K562 (cell line): Measurements from ENCODE around the gene AFG1L. TPM values are rescaled to one million over a fixed set of nuclear protein-coding genes. Genes with fewer than 3 reads are reported as not detected.
"Not testable (repeated sequence)": the region's sequence is repeated elsewhere in the genome, so short reads cannot be mapped to it uniquely, and the experiment has no call there.

Source experiments
- ATAC-seq: fragments of 200-7000 bp; cut with Tn5 transposase; 3 replicates; pipeline ENCODE4 v1.9.1; 2020; ENCODE audit warnings: moderate library complexity
- BruUV-seq: library from RNA; stranded (reverse); fragments of 400-500 nt; replicated peaks from 2 replicates; lab custom pipeline; 2021; lab: Mats Ljungman, UMichigan
- CTCF ChIA-PET: fragments of 300-600 bp; formaldehyde crosslinking; extraction: SDS; loops from one replicate; lab custom pipeline; 2021; ENCODE audit warnings: low intra/inter-chr PET ratio; lab: Yijun Ruan, JAX
- POLR2A ChIA-PET: fragments of 300-600, 350-650 bp; sonication (Branson Sonifier 250); formaldehyde crosslinking; extraction: SDS; loops from one replicate; lab custom pipeline; 2021; ENCODE audit warnings: antibody characterized with exemption, inconsistent platforms; lab: Yijun Ruan, JAX
- DNase-seq, 4 experiments: peaks; one replicate each; pipeline versions ENCODE4 v3.0.0 to v3.0.0-alpha.2; 2011 to 2018; ENCODE audit warnings: low spot score in 3 of 4, mixed read lengths in 3 of 4; ENCODE audit errors: extremely low read depth in 1 of 4
- FAIRE-seq: peaks from 2 replicates; lab custom pipeline; 2011; peaks lifted over from hg19 to GRCh38; lab: Jason Lieb, UNC
- H2AFZ ChIP-seq: 2 replicates; pipeline ENCODE4 v1.6.0; 2011; ENCODE audit warnings: low read depth, low read length, control low read depth, inconsistent platforms
- H3K27ac ChIP-seq: fragments of 200-600 bp; 3 replicates; pipeline ENCODE4 v1.8.0; 2011; ENCODE audit warnings: low read depth, mild to moderate bottlenecking, control low read depth, inconsistent platforms, low read length, moderate library complexity, mixed read lengths; ENCODE audit errors: extremely low read depth
- H3K27me3 ChIP-seq, 2 experiments: fragments of 300-600 bp in 1 of 2; 2 replicates in 1 of 2; 3 replicates in 1 of 2; pipeline versions ENCODE4 v1.6.0 to v1.8.0; 2011; ENCODE audit warnings: inconsistent platforms in 2 of 2, low read length in 2 of 2, mild to moderate bottlenecking in 1 of 2, mixed read lengths in 1 of 2, moderate library complexity in 1 of 2; ENCODE audit not compliant: control insufficient read depth in 2 of 2, insufficient read depth in 2 of 2
- H3K36me3 ChIP-seq: fragments of 300-600 bp; 3 replicates; pipeline ENCODE4 v1.8.0; 2011; ENCODE audit warnings: mild to moderate bottlenecking, low read length, inconsistent platforms; ENCODE audit not compliant: control insufficient read depth, insufficient read depth
- H3K4me1 ChIP-seq, 2 experiments: fragments of 200-600 bp in 1 of 2; replicated peaks in 1 of 2; 2 replicates in 1 of 2; 3 replicates in 1 of 2; pipeline versions ENCODE4 v1.5.1 to v1.8.0; 2011; ENCODE audit warnings: inconsistent platforms in 2 of 2, low read length in 2 of 2, mild to moderate bottlenecking in 1 of 2, mixed read lengths in 1 of 2, moderate library complexity in 1 of 2; ENCODE audit not compliant: control insufficient read depth in 2 of 2, insufficient read depth in 2 of 2
- H3K4me2 ChIP-seq: 2 replicates; pipeline ENCODE4 v1.6.1; 2011; ENCODE audit warnings: low read length, control low read depth, inconsistent platforms, mixed read lengths; ENCODE audit not compliant: insufficient read depth
- H3K4me3 ChIP-seq: fragments of 200-600 bp; sonication (generic), shearing (Covaris generic); 2 replicates; pipeline ENCODE4 v1.5.1; 2016; ENCODE audit warnings: control low read depth, inconsistent platforms
- H3K79me2 ChIP-seq: fragments of 200-600 bp; 3 replicates; pipeline ENCODE4 v1.8.0; 2011; ENCODE audit warnings: low read length, inconsistent platforms; ENCODE audit not compliant: control insufficient read depth, insufficient read depth
- H3K9ac ChIP-seq, 2 experiments: 2 replicates each; pipeline versions ENCODE4 v1.6.0 to v1.6.1; 2011; ENCODE audit warnings: low read depth in 2 of 2, low read length in 2 of 2, control low read depth in 1 of 2, inconsistent platforms in 1 of 2, mild to moderate bottlenecking in 1 of 2, mixed read lengths in 1 of 2; ENCODE audit not compliant: insufficient read depth in 1 of 2
- H3K9me1 ChIP-seq: one replicate; pipeline ENCODE4 v1.6.0; 2011; ENCODE audit warnings: inconsistent platforms, mild to moderate bottlenecking, low read length, moderate library complexity; ENCODE audit not compliant: control insufficient read depth, insufficient read depth
- H3K9me3 ChIP-seq: replicated peaks from 2 replicates; pipeline ENCODE4 v1.5.1; 2011; ENCODE audit warnings: low read depth, low read length, inconsistent platforms; ENCODE audit not compliant: control insufficient read depth, insufficient read depth
- H4K20me1 ChIP-seq: replicated peaks from 2 replicates; pipeline ENCODE4 v1.6.1; 2011; ENCODE audit warnings: low read length, inconsistent platforms, mixed read lengths; ENCODE audit not compliant: control insufficient read depth, insufficient read depth
- CTBP1 ChIP-seq: fragments of 450-650 bp; IDR thresholded peaks from 2 replicates; pipeline ENCODE4 v1.6.1; 2016; ENCODE audit warnings: borderline replicate concordance
- MCM7 ChIP-seq, 2 experiments: fragments of 450-650 bp; IDR thresholded peaks; 2 replicates each; pipeline ENCODE4 v1.6.1; 2016 to 2018
- ZNF134 ChIP-seq: fragments of 250-450 bp; sonication (Bioruptor Pico); conservative IDR thresholded peaks from 2 replicates; pipeline ENCODE4 v1.4.0; 2020
- WGBS: fragments of 100-300 bp; shearing (Covaris generic); methylation state at CpG from one replicate; pipeline ENCODE4 v1.1.6; 2016; ENCODE audit warnings: low coverage, mixed read lengths; ENCODE audit not compliant: insufficient coverage; ENCODE audit errors: missing lambda C conversion rate; 5-methylcytosine and 5-hydroxymethylcytosine counted together
- in situ Hi-C: fragments of 300-500 bp; cut with MboI; formaldehyde crosslinking; loops from 4 replicates; pipeline ENCODE4 v1.15.0; 2018; ENCODE audit warnings: inconsistent platforms, mixed read lengths
- intact Hi-C: fragments of 100-400 bp; cut with micrococcal nuclease; formaldehyde crosslinking; loops from 2 replicates; pipeline ENCODE4 v1.14.2; 2022
- polyA plus RNA-seq, 8 experiments: library from polyadenylated mRNA; depleted of rRNA in 4 of 8; stranded (reverse) in 5 of 8; unstranded in 3 of 8; fragments of >200 nt; fragmentation: Nextera tagmentation in 2 of 8; fragmentation: Illumina TruSeq in 1 of 8; extraction: Ambion mirVana in 2 of 8; extraction: Trizol in 1 of 8; gene quantifications; 2 replicates each; pipeline versions ENCODE4 v1.2.1 to v1.2.3, GENCODE V29; 2011 to 2014; ENCODE audit warnings: inconsistent platforms in 1 of 8, missing spikeins in 1 of 8
- total RNA-seq, 7 experiments: library from RNA; depleted of rRNA in 6 of 7; stranded (reverse); fragments of >200 nt in 6 of 7; fragmentation: Illumina TruSeq in 2 of 7; extraction: Trizol in 2 of 7; gene quantifications; 2 replicates each; pipeline versions ENCODE4 v1.2.1 to v1.2.3, GENCODE V29; 2011 to 2021; ENCODE audit warnings: low replicate concordance in 1 of 7
- TF ChIP-seq, protein P1 (sequence below): fragments of 450-650 bp; IDR thresholded peaks from 2 replicates; pipeline ENCODE4 v1.6.1; 2016; ENCODE audit warnings: mild to moderate bottlenecking, moderate library complexity

The AFG1L gene
- total and polyA plus RNA-seq, 9 of the 15 experiments (the other 6 are each of a cell fraction or from before 2014, with no cell fraction given) = 2.2 to 15.5 (median 5.8) TPM

DNA sequence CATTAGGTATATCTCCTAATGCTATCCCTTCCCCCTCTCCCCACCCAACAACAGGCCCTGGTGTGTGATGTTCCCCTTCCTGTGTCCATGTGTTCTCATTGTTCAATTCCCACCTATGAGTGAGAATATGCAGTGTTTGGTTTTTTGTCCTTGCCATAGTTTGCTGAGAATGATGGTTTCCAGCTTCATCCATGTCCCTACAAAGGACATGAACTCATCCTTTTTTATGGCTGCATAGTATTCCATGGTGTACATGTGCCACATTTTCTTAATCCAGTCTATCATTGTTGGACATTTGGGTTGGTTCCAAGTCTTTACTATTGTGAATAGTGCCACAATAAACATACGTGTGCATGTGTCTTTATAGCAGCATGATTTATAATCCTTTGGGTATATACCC, 154.9 kb downstream of the AFG1L start:
- H3K4me3 ChIP-seq, H3K27me3 ChIP-seq, H3K27ac ChIP-seq, H3K79me2 ChIP-seq, H3K4me1 ChIP-seq, BruUV-seq, DNase-seq, H4K20me1 ChIP-seq, in situ Hi-C loops, H3K9me3 ChIP-seq, ATAC-seq, H3K4me2 ChIP-seq, H2AFZ ChIP-seq, intact Hi-C loops, CTCF ChIA-PET, H3K36me3 ChIP-seq, H3K9ac ChIP-seq, H3K9me1 ChIP-seq, FAIRE-seq, POLR2A ChIA-PET: not testable (repeated sequence)
- WGBS = no CpG with 5 or more reads among the region's 1 CpG

- Histone ChIP-seq H3K36me3 (no peaks in the 10 kb centered on the region), H4K20me1 (no peaks in the 10 kb centered on the region), H3K79me2 (no peaks in the 10 kb centered on the region), H3K4me1 (no peaks in the 10 kb centered on the region), H3K27ac (no peak overlapping the region), H3K9me1 (no peaks in the 10 kb centered on the region), H3K9me3 (no peaks in the 10 kb centered on the region), H3K4me2 (no peak overlapping the region), H3K4me3 (no peak overlapping the region), H3K27me3 (no peaks in the 10 kb centered on the region), H2AFZ (no peak overlapping the region), H3K9ac (no peak overlapping the region)
- FAIRE-seq = no peak
- intact Hi-C loops = no loop called here
- 58% methylated on average over 6 of the region's 8 CpGs for WGBS
- no TSS peak for BruUV-seq
- POLR2A ChIA-PET = interaction anchor here (1.1 kb wide), 1 partner anchor 16 kb away, joined by 3 read pairs; no protein-coding TSS in a partner anchor
- CTCF ChIA-PET = no interaction called here
- no peak for DNase-seq
- in situ Hi-C loops = no loop called here
- ATAC-seq = no peak
- TF ChIP-seq ZNF134 (CRISPR knock-in tag) = no peak
- TF ChIP-seq, protein P1, sequence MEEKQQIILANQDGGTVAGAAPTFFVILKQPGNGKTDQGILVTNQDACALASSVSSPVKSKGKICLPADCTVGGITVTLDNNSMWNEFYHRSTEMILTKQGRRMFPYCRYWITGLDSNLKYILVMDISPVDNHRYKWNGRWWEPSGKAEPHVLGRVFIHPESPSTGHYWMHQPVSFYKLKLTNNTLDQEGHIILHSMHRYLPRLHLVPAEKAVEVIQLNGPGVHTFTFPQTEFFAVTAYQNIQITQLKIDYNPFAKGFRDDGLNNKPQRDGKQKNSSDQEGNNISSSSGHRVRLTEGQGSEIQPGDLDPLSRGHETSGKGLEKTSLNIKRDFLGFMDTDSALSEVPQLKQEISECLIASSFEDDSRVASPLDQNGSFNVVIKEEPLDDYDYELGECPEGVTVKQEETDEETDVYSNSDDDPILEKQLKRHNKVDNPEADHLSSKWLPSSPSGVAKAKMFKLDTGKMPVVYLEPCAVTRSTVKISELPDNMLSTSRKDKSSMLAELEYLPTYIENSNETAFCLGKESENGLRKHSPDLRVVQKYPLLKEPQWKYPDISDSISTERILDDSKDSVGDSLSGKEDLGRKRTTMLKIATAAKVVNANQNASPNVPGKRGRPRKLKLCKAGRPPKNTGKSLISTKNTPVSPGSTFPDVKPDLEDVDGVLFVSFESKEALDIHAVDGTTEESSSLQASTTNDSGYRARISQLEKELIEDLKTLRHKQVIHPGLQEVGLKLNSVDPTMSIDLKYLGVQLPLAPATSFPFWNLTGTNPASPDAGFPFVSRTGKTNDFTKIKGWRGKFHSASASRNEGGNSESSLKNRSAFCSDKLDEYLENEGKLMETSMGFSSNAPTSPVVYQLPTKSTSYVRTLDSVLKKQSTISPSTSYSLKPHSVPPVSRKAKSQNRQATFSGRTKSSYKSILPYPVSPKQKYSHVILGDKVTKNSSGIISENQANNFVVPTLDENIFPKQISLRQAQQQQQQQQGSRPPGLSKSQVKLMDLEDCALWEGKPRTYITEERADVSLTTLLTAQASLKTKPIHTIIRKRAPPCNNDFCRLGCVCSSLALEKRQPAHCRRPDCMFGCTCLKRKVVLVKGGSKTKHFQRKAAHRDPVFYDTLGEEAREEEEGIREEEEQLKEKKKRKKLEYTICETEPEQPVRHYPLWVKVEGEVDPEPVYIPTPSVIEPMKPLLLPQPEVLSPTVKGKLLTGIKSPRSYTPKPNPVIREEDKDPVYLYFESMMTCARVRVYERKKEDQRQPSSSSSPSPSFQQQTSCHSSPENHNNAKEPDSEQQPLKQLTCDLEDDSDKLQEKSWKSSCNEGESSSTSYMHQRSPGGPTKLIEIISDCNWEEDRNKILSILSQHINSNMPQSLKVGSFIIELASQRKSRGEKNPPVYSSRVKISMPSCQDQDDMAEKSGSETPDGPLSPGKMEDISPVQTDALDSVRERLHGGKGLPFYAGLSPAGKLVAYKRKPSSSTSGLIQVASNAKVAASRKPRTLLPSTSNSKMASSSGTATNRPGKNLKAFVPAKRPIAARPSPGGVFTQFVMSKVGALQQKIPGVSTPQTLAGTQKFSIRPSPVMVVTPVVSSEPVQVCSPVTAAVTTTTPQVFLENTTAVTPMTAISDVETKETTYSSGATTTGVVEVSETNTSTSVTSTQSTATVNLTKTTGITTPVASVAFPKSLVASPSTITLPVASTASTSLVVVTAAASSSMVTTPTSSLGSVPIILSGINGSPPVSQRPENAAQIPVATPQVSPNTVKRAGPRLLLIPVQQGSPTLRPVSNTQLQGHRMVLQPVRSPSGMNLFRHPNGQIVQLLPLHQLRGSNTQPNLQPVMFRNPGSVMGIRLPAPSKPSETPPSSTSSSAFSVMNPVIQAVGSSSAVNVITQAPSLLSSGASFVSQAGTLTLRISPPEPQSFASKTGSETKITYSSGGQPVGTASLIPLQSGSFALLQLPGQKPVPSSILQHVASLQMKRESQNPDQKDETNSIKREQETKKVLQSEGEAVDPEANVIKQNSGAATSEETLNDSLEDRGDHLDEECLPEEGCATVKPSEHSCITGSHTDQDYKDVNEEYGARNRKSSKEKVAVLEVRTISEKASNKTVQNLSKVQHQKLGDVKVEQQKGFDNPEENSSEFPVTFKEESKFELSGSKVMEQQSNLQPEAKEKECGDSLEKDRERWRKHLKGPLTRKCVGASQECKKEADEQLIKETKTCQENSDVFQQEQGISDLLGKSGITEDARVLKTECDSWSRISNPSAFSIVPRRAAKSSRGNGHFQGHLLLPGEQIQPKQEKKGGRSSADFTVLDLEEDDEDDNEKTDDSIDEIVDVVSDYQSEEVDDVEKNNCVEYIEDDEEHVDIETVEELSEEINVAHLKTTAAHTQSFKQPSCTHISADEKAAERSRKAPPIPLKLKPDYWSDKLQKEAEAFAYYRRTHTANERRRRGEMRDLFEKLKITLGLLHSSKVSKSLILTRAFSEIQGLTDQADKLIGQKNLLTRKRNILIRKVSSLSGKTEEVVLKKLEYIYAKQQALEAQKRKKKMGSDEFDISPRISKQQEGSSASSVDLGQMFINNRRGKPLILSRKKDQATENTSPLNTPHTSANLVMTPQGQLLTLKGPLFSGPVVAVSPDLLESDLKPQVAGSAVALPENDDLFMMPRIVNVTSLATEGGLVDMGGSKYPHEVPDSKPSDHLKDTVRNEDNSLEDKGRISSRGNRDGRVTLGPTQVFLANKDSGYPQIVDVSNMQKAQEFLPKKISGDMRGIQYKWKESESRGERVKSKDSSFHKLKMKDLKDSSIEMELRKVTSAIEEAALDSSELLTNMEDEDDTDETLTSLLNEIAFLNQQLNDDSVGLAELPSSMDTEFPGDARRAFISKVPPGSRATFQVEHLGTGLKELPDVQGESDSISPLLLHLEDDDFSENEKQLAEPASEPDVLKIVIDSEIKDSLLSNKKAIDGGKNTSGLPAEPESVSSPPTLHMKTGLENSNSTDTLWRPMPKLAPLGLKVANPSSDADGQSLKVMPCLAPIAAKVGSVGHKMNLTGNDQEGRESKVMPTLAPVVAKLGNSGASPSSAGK = no peak
- no peak for TF ChIP-seq MCM7 (IDR thresholded peaks at IDR 0.05)
- no peak for TF ChIP-seq CTBP1
These were observed 157.0 kb downstream of the AFG1L start for GRCh38 chr6:108451816-108452215.
